ENCODE results near the gene SYNJ2.

GRCh38 chr6:157967486-157967885, 14.2 kb upstream of the SYNJ2 start:
- TF ChIP-seq RAD21 (conservative IDR thresholded peaks at IDR 0.05) (no peak), EZH2 (IDR thresholded peaks at IDR 0.05; ENCODE audit: borderline replicate concordance, insufficient read depth, low read length, poor library complexity, severe bottlenecking) (no peak)

Measured in neural cell (in vitro differentiated cells).